A673 (cell line): ENCODE results near the gene TTC24. TPM values are rescaled to one million over a fixed set of nuclear protein-coding genes. Genes with fewer than 3 reads are reported as not detected.

Source experiments
- BruUV-seq: library from RNA; stranded (reverse); fragments of 400-500 nt; replicated peaks from 2 replicates; lab custom pipeline; 2021; lab: Mats Ljungman, UMichigan
- CTCF ChIA-PET: fragments of 300-600 bp; sonication (Branson Sonifier 250); formaldehyde crosslinking; loops from one replicate; lab custom pipeline; 2022; ENCODE audit warnings: antibody characterized with exemption; lab: Charles Lee
- POLR2A ChIA-PET: fragments of 300-600 bp; sonication (Branson Sonifier 250); formaldehyde crosslinking; loops from one replicate; lab custom pipeline; 2022; ENCODE audit warnings: antibody characterized with exemption; ENCODE audit not compliant: low non-redundant PET; lab: Charles Lee
- DNase-seq: peaks from one replicate; pipeline ENCODE4 v3.0.0-alpha.2; 2015; ENCODE audit warnings: low spot score
- H3K27ac ChIP-seq: fragments of 200-600 bp; sonication (generic); 2 replicates; pipeline ENCODE4 v1.5.1; 2016; ENCODE audit warnings: mixed run types, low read depth, mild to moderate bottlenecking, mixed read lengths, antibody characterized with exemption, low read length; ENCODE audit not compliant: poor library complexity, severe bottlenecking
- H3K27me3 ChIP-seq: fragments of 200-600 bp; sonication (generic); replicated peaks from 2 replicates; pipeline ENCODE4 v1.6.1; 2017; ENCODE audit warnings: mixed run types, low read depth, mild to moderate bottlenecking, mixed read lengths, antibody characterized with exemption, low read length; ENCODE audit not compliant: insufficient read depth, poor library complexity
- H3K36me3 ChIP-seq: fragments of 200-600 bp; sonication (generic); 2 replicates; pipeline ENCODE4 v1.6.1; 2016; ENCODE audit warnings: mixed run types, mild to moderate bottlenecking, mixed read lengths, antibody characterized with exemption, low read length; ENCODE audit not compliant: insufficient read depth, poor library complexity, severe bottlenecking
- H3K4me1 ChIP-seq: fragments of 200-600 bp; sonication (generic); 2 replicates; pipeline ENCODE4 v1.6.1; 2017; ENCODE audit warnings: mixed run types, mild to moderate bottlenecking, mixed read lengths, antibody characterized with exemption, low read length; ENCODE audit not compliant: insufficient read depth, poor library complexity, severe bottlenecking
- H3K4me3 ChIP-seq: fragments of 200-600 bp; sonication (generic); 2 replicates; pipeline ENCODE4 v1.5.1; 2016; ENCODE audit warnings: low read depth, mixed run types, mild to moderate bottlenecking, mixed read lengths, low read length; ENCODE audit not compliant: poor library complexity, severe bottlenecking
- H3K9me3 ChIP-seq: fragments of 200-600 bp; sonication (generic); 2 replicates; pipeline ENCODE4 v1.6.1; 2016; ENCODE audit warnings: mixed run types, low read depth, mild to moderate bottlenecking, mixed read lengths, antibody characterized with exemption, low read length; ENCODE audit not compliant: poor library complexity, severe bottlenecking
- EZH2 ChIP-seq: fragments of 200-600 bp; sonication (generic); IDR thresholded peaks from 2 replicates; pipeline ENCODE4 v1.6.1; 2017; ENCODE audit warnings: borderline replicate concordance, low read depth, mild to moderate bottlenecking, mixed read lengths, antibody characterized with exemption, low read length; ENCODE audit not compliant: poor library complexity, severe bottlenecking
- intact Hi-C: fragments of 100-400 bp; cut with micrococcal nuclease; formaldehyde crosslinking; loops from one replicate; pipeline ENCODE4 v1.10.0; 2022; ENCODE audit not compliant: unreplicated experiment
- total RNA-seq: library from RNA; stranded (reverse); gene quantifications from 2 replicates; pipeline ENCODE4 v1.2.3, GENCODE V29; 2021
- TF ChIP-seq, protein P1 (sequence below): fragments of 300-800, 200-600 bp; sonication (generic); conservative IDR thresholded peaks from 2 replicates; pipeline ENCODE4 v1.5.1; 2017; ENCODE audit warnings: low read depth, mild to moderate bottlenecking, antibody characterized with exemption, low read length, moderate library complexity, mixed read lengths

TTC24 gene
- total RNA-seq, 1 experiment from 2014 or later, result not detected

DNA sequence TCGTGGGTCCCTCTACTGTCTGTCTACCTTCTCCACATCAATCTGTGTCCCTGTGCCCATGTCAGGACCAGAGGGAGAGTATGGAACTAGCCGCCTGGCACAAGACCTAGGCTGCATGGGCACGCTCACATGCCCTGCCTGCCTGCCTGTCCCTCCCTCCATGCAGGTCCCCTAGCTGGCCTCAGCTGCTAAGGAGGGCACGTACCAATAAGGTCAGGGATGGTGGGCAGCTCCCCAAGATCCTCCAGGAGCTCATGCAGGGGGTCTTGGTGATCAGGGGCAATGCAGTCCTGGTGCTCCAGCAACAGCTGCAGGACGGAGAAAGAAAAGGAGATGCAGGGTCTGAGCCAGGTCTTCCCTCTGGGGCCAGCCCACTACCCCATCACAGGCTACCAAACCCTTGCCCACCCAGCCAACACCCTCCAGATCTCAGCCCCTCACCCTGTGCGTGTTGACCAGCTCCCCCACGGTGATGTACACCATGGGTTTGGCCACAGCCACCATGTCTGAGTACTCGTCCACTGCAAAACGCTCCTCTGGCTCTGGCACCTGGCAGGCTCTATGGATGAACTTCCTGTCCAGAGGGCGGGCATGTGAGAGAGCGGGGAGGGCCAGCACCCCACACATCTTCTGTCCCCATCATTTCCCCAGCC lies 45.8 kb upstream of the TTC24 start:
- intact Hi-C loops, result no loop called here
- no peak overlapping the region for H3K4me3 ChIP-seq
- POLR2A ChIA-PET, result no interaction called here
- H3K36me3 ChIP-seq, result peaks cover 40% of the 10 kb centered on the region
- DNase-seq, result no peak
- BruUV-seq, result no TSS peak
- no peaks in the 10 kb centered on the region for H3K4me1 ChIP-seq
- H3K27ac ChIP-seq, result no peak overlapping the region
- no peaks in the 10 kb centered on the region for H3K9me3 ChIP-seq
- no peaks in the 10 kb centered on the region for H3K27me3 ChIP-seq
- no peak for TF ChIP-seq EZH2
- TF ChIP-seq, protein P1, sequence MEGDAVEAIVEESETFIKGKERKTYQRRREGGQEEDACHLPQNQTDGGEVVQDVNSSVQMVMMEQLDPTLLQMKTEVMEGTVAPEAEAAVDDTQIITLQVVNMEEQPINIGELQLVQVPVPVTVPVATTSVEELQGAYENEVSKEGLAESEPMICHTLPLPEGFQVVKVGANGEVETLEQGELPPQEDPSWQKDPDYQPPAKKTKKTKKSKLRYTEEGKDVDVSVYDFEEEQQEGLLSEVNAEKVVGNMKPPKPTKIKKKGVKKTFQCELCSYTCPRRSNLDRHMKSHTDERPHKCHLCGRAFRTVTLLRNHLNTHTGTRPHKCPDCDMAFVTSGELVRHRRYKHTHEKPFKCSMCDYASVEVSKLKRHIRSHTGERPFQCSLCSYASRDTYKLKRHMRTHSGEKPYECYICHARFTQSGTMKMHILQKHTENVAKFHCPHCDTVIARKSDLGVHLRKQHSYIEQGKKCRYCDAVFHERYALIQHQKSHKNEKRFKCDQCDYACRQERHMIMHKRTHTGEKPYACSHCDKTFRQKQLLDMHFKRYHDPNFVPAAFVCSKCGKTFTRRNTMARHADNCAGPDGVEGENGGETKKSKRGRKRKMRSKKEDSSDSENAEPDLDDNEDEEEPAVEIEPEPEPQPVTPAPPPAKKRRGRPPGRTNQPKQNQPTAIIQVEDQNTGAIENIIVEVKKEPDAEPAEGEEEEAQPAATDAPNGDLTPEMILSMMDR, result no peak
- CTCF ChIA-PET, result no interaction called here

GRCh38 chr1:156534424-156535060 lies 45.0 kb upstream of the TTC24 start:
- Histone ChIP-seq H3K9me3 (no peaks in the 10 kb centered on the region), H3K36me3 (peaks cover 44% of the 10 kb centered on the region), H3K27me3 (no peaks in the 10 kb centered on the region), H3K4me3 (no peak overlapping the region), H3K27ac (no peak overlapping the region), H3K4me1 (no peaks in the 10 kb centered on the region)
- POLR2A ChIA-PET, result no interaction called here
- CTCF ChIA-PET, result no interaction called here
- no peak for TF ChIP-seq EZH2
- TF ChIP-seq, protein P1, result no peak
- intact Hi-C loops, result no loop called here
- no TSS peak for BruUV-seq
- no peak for DNase-seq

GRCh38 chr1:156537027-156537426 lies 42.5 kb upstream of the TTC24 start:
- ChIA-PET CTCF (no interaction called here), POLR2A (no interaction called here)
- TF ChIP-seq, protein P1, result no peak
- no peak for TF ChIP-seq EZH2
- Histone ChIP-seq H3K36me3 (peaks cover 36% of the 10 kb centered on the region), H3K4me1 (no peaks in the 10 kb centered on the region), H3K27me3 (no peaks in the 10 kb centered on the region), H3K27ac (no peak overlapping the region), H3K4me3 (no peak overlapping the region), H3K9me3 (no peaks in the 10 kb centered on the region)
- no peak for DNase-seq
- intact Hi-C loops, result no loop called here
- BruUV-seq, result no TSS peak
